HL-60 (cell line): ENCODE measurements around the gene PSIP1.

Experiments
- DNase-seq, 2 experiments: peaks; one replicate each; pipeline ENCODE4 v3.0.0-alpha.2; 2010 to 2020; ENCODE audit warnings: low read depth in 1 of 2, low spot score in 1 of 2
- H3K27ac ChIP-seq: fragments of 250-450 bp; sonication (Bioruptor Pico); replicated peaks from 2 replicates; pipeline ENCODE4 v1.5.1; 2020; ENCODE audit warnings: mild to moderate bottlenecking, moderate library complexity
- H3K27me3 ChIP-seq: fragments of 250-450 bp; sonication (Bioruptor Pico); 2 replicates; pipeline ENCODE4 v1.5.1; 2021; ENCODE audit warnings: mild to moderate bottlenecking, moderate library complexity; ENCODE audit not compliant: insufficient read depth, poor library complexity, severe bottlenecking
- H3K4me3 ChIP-seq: replicated peaks from 2 replicates; pipeline ENCODE4 v1.5.1; 2011; ENCODE audit warnings: mild to moderate bottlenecking, control low read depth, low read length; ENCODE audit not compliant: insufficient read depth
- CTCF ChIP-seq: IDR thresholded peaks from one replicate; pipeline ENCODE4 v1.5.1; 2011; ENCODE audit warnings: low read length, control low read depth, inconsistent platforms; ENCODE audit not compliant: insufficient read depth
- GABPA ChIP-seq: IDR thresholded peaks from 2 replicates; pipeline ENCODE4 v1.6.1; 2012; ENCODE audit warnings: low read depth
- POLR2AphosphoS5 ChIP-seq: IDR thresholded peaks from 2 replicates; pipeline ENCODE4 v1.6.1; 2012; ENCODE audit warnings: low read depth
- REST ChIP-seq: IDR thresholded peaks from 2 replicates; pipeline ENCODE4 v1.6.1; 2012; ENCODE audit warnings: low read depth; ENCODE audit not compliant: insufficient replicate concordance
- SPI1 ChIP-seq: IDR thresholded peaks from 2 replicates; pipeline ENCODE4 v1.6.1; 2012; ENCODE audit warnings: low read depth, mild to moderate bottlenecking, borderline replicate concordance

PSIP1 gene

GRCh38 chr9:15492485-15493150 lies 18.2 kb downstream of the PSIP1 start:
- Histone ChIP-seq H3K27me3 (no peaks in the 10 kb centered on the region), H3K4me3 (no peak overlapping the region), H3K27ac (no peak overlapping the region)
- no peak for TF ChIP-seq SPI1
- TF ChIP-seq REST: no peak
- TF ChIP-seq GABPA: no peak
- TF ChIP-seq POLR2AphosphoS5: no peak
- no peak for TF ChIP-seq CTCF
- DNase-seq: no peak

- no peak overlapping the region for H3K27ac ChIP-seq
- H3K27me3 ChIP-seq: no peaks in the 10 kb centered on the region
- H3K4me3 ChIP-seq: no peak overlapping the region
- TF ChIP-seq REST (no peak), CTCF (no peak), GABPA (no peak), POLR2AphosphoS5 (no peak), SPI1 (no peak)
- no peak for DNase-seq
These were observed 18.8 kb downstream of the PSIP1 start for GRCh38 chr9:15491950-15492349.

GRCh38 chr9:15485836-15486666 lies 24.7 kb downstream of the PSIP1 start:
- TF ChIP-seq SPI1: no peak
- no peak for TF ChIP-seq POLR2AphosphoS5
- TF ChIP-seq REST: no peak
- TF ChIP-seq GABPA: no peak
- H3K27me3 ChIP-seq: no peaks in the 10 kb centered on the region
- H3K4me3 ChIP-seq: no peak overlapping the region
- no peak for DNase-seq
- H3K27ac ChIP-seq: no peak overlapping the region
